ENCODE data around the gene RARG.

RARG gene

GRCh38 chr12:53251477-53252348 lies 19.7 kb upstream of the RARG start:
- DNase-seq (ENCODE audit: extremely low spot score, insufficient read length, low read depth) (peak; percentile 88), FAIRE-seq (peak; percentile 49)

GRCh38 chr12:53245286-53245685 lies 13.3 kb upstream of the RARG start:
- no peak for FAIRE-seq
- no peak for DNase-seq (ENCODE audit: extremely low spot score, insufficient read length, low read depth)

GRCh38 chr12:53244337-53244736 lies 12.3 kb upstream of the RARG start:
- DNase-seq (ENCODE audit: extremely low spot score, insufficient read length, low read depth) = no peak
- no peak for FAIRE-seq

GRCh38 chr12:53241623-53242412 lies 9.8 kb upstream of the RARG start:
- no peak for DNase-seq (ENCODE audit: extremely low spot score, insufficient read length, low read depth)
- no peak for FAIRE-seq

GRCh38 chr12:53239643-53240258 lies 7.7 kb upstream of the RARG start:
- DNase-seq (ENCODE audit: extremely low spot score, insufficient read length, low read depth) (no peak), FAIRE-seq (no peak)

GRCh38 chr12:53236443-53237111 lies 4.6 kb upstream of the RARG start:
- DNase-seq (ENCODE audit: extremely low spot score, insufficient read length, low read depth) (no peak), FAIRE-seq (no peak)

- no peak for DNase-seq (ENCODE audit: extremely low spot score, insufficient read length, low read depth)
- FAIRE-seq = no peak
Observed at GRCh38 chr12:53235742-53236442, 3.9 kb upstream of the RARG start.

- FAIRE-seq (no peak), DNase-seq (ENCODE audit: extremely low spot score, insufficient read length, low read depth) (no peak)
Observed at GRCh38 chr12:53235164-53235563, 3.2 kb upstream of the RARG start.

- DNase-seq (ENCODE audit: extremely low spot score, insufficient read length, low read depth) (no peak), FAIRE-seq (no peak)
Observed at GRCh38 chr12:53234271-53234914, 2.4 kb upstream of the RARG start.

GRCh38 chr12:53233671-53234121 lies 1.7 kb upstream of the RARG start:
- no peak for FAIRE-seq
- DNase-seq (ENCODE audit: extremely low spot score, insufficient read length, low read depth) = no peak

- FAIRE-seq = peak; percentile 55
- DNase-seq (ENCODE audit: extremely low spot score, insufficient read length, low read depth) = no peak
Observed at GRCh38 chr12:53232646-53233461, 845 bp upstream of the RARG start.

- no peak for FAIRE-seq
- no peak for DNase-seq (ENCODE audit: extremely low spot score, insufficient read length, low read depth)
Observed at GRCh38 chr12:53231671-53231920, 413 bp downstream of the RARG start.

GRCh38 chr12:53230108-53230845 lies 1.7 kb downstream of the RARG start:
- DNase-seq (ENCODE audit: extremely low spot score, insufficient read length, low read depth) (no peak), FAIRE-seq (no peak)

GRCh38 chr12:53229454-53229853 lies 2.6 kb downstream of the RARG start:
- DNase-seq (ENCODE audit: extremely low spot score, insufficient read length, low read depth) (no peak), FAIRE-seq (no peak)

GRCh38 chr12:53227836-53228235 lies 4.2 kb downstream of the RARG start:
- no peak for FAIRE-seq

GRCh38 chr12:53227341-53227740 lies 4.7 kb downstream of the RARG start:
- DNase-seq (ENCODE audit: extremely low spot score, insufficient read length, low read depth) (no peak), FAIRE-seq (no peak)

More at GRCh38 chr12:53227836-53228235, 4.2 kb downstream of the RARG start:
- no peak for DNase-seq (ENCODE audit: extremely low spot score, insufficient read length, low read depth)

GRCh38 chr12:53226815-53227214 lies 5.2 kb downstream of the RARG start:
- DNase-seq (ENCODE audit: extremely low spot score, insufficient read length, low read depth) = no peak
- no peak for FAIRE-seq
